Panc1 (cell line): ENCODE data around the gene GAS7. TPM values are rescaled to one million over a fixed set of nuclear protein-coding genes. Genes with fewer than 3 reads are reported as not detected.

ENCODE experiments used
- ATAC-seq: fragments of 200-7000 bp; cut with Tn5 transposase; 2 replicates; pipeline ENCODE4 v1.9.1; 2020; ENCODE audit warnings: mild to moderate bottlenecking, moderate library complexity
- BruUV-seq: library from RNA; stranded (reverse); fragments of 400-500 nt; replicated peaks from 2 replicates; lab custom pipeline; 2021; lab: Mats Ljungman, UMichigan
- CTCF ChIA-PET: fragments of 300-600 bp; sonication (Branson Sonifier 250); formaldehyde crosslinking; loops from one replicate; lab custom pipeline; 2022; ENCODE audit warnings: antibody characterized with exemption; lab: Charles Lee
- POLR2A ChIA-PET: fragments of 300-600 bp; sonication (Branson Sonifier 250); formaldehyde crosslinking; loops from one replicate; lab custom pipeline; 2022; ENCODE audit warnings: antibody characterized with exemption; lab: Charles Lee
- DNase-seq: peaks from one replicate; pipeline ENCODE4 v3.0.0-alpha.2; 2010; ENCODE audit warnings: low read depth, low spot score
- H3K27ac ChIP-seq: 2 replicates; pipeline ENCODE4 v1.5.1; 2011; ENCODE audit warnings: mild to moderate bottlenecking, low read length, inconsistent platforms
- H3K27me3 ChIP-seq: fragments of 200-500 bp; sonication (Bioruptor generic); 2 replicates; pipeline ENCODE4 v1.6.0; 2014; ENCODE audit warnings: low read length, inconsistent platforms; ENCODE audit not compliant: control insufficient read depth, insufficient read depth
- H3K36me3 ChIP-seq: fragments of 200-500 bp; sonication (Bioruptor generic); 2 replicates; pipeline ENCODE4 v1.5.1; 2014; ENCODE audit warnings: inconsistent platforms, mild to moderate bottlenecking, low read length, moderate library complexity; ENCODE audit not compliant: control insufficient read depth, insufficient read depth
- H3K4me1 ChIP-seq: 2 replicates; pipeline ENCODE4 v1.5.1; 2011; ENCODE audit warnings: inconsistent platforms, mild to moderate bottlenecking, low read length, moderate library complexity; ENCODE audit not compliant: control insufficient read depth, insufficient read depth
- H3K4me3 ChIP-seq, 2 experiments: 2 replicates each; pipeline ENCODE4 v1.5.1; 2011 to 2012; ENCODE audit warnings: low read depth in 2 of 2, low read length in 2 of 2, mild to moderate bottlenecking in 2 of 2, inconsistent platforms in 1 of 2, moderate library complexity in 1 of 2
- H3K9me3 ChIP-seq: fragments of 200-500 bp; sonication (Bioruptor generic); 2 replicates; pipeline ENCODE4 v1.5.1; 2014; ENCODE audit warnings: low read depth, mild to moderate bottlenecking, inconsistent platforms, low read length, moderate library complexity; ENCODE audit not compliant: control insufficient read depth, insufficient read depth
- POLR2AphosphoS5 ChIP-seq: IDR thresholded peaks from 2 replicates; pipeline ENCODE4 v1.6.1; 2012; ENCODE audit warnings: mild to moderate bottlenecking, low read depth, low read length, moderate library complexity
- SIN3A ChIP-seq: IDR thresholded peaks from 2 replicates; pipeline ENCODE4 v1.6.1; 2012; ENCODE audit warnings: low read depth, mild to moderate bottlenecking, low read length, moderate library complexity, borderline replicate concordance; ENCODE audit not compliant: insufficient read depth
- TCF7L2 ChIP-seq: IDR thresholded peaks from 2 replicates; pipeline ENCODE4 v1.6.1; 2011; ENCODE audit warnings: mild to moderate bottlenecking, low read depth, low read length, inconsistent platforms
- in situ Hi-C: cut with HindIII; loops from 2 replicates; pipeline ENCODE4 v1.10.0; 2016; ENCODE audit warnings: low sequenced_read_pairs, low pct_unique_long_range_greater_than_20kb
- intact Hi-C: fragments of 100-400 bp; cut with micrococcal nuclease; formaldehyde crosslinking; loops from one replicate; pipeline ENCODE4 v1.10.0; 2022; ENCODE audit not compliant: unreplicated experiment
- total RNA-seq: library from RNA; stranded (reverse); gene quantifications from one replicate; pipeline ENCODE4 v1.2.1, GENCODE V29; 2021; ENCODE audit not compliant: unreplicated experiment
- TF ChIP-seq, protein P1 (sequence below): fragments of 450-650 bp; IDR thresholded peaks from 2 replicates; pipeline ENCODE4 v1.5.1; 2017; ENCODE audit warnings: mild to moderate bottlenecking
- TF ChIP-seq, protein P2 (sequence below), 2 experiments: IDR thresholded peaks; 2 replicates each; pipeline ENCODE4 v1.6.1; 2011 to 2012; ENCODE audit warnings: low read depth in 2 of 2, control low read depth in 1 of 2, low read length in 1 of 2, mild to moderate bottlenecking in 1 of 2, moderate library complexity in 1 of 2; ENCODE audit not compliant: insufficient read depth in 1 of 2

Gene GAS7
- total RNA-seq, 1 experiment from 2014 or later: 0.05 TPM

DNA sequence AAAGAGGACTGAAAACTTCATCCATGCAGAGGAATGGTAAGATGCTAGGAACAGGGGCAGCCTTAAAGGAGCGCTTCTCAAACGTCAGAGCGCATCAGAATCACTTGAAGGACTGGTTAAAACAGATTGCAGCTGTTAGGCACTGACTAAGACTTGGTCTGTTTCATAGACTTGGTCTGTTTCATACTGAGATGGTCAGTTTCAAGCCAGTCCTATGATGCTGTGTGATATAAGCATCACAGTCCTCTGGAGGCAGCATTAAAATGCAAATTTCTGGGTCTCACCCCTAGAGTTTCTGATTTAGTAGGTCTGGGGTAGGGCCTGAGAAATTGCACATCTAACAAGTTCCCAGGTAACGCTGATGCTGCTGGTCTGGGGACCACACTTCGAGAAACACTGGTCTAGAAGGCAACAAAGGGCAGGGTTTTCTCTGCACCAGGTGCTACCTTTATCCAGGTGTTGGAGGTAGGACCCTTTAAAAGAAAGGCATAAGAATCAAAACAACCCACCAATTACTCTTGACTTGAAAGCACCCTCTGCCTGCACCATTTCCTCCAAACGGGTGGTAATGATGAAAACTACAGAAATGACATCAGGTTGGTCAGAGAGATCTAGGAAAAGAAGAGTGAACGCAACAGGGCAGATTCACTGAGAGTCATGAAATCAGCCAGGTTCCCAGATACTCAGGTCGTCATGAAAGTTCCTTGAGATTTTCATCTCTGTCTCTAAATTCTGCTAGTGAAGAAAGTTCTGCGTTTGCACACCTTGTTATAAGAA, 198.3 kb downstream of the GAS7 start:
- no peak for DNase-seq
- no peaks in the 10 kb centered on the region for H3K9me3 ChIP-seq
- no peak overlapping the region for H3K27ac ChIP-seq
- BruUV-seq: no TSS peak
- H3K27me3 ChIP-seq: no peaks in the 10 kb centered on the region
- CTCF ChIA-PET: no interaction called here
- intact Hi-C loops: no loop called here
- no peak overlapping the region for H3K4me3 ChIP-seq
- POLR2A ChIA-PET: no interaction called here
- no peak for ATAC-seq
- TF ChIP-seq, protein P1, sequence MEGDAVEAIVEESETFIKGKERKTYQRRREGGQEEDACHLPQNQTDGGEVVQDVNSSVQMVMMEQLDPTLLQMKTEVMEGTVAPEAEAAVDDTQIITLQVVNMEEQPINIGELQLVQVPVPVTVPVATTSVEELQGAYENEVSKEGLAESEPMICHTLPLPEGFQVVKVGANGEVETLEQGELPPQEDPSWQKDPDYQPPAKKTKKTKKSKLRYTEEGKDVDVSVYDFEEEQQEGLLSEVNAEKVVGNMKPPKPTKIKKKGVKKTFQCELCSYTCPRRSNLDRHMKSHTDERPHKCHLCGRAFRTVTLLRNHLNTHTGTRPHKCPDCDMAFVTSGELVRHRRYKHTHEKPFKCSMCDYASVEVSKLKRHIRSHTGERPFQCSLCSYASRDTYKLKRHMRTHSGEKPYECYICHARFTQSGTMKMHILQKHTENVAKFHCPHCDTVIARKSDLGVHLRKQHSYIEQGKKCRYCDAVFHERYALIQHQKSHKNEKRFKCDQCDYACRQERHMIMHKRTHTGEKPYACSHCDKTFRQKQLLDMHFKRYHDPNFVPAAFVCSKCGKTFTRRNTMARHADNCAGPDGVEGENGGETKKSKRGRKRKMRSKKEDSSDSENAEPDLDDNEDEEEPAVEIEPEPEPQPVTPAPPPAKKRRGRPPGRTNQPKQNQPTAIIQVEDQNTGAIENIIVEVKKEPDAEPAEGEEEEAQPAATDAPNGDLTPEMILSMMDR: no peak
- TF ChIP-seq, protein P2, sequence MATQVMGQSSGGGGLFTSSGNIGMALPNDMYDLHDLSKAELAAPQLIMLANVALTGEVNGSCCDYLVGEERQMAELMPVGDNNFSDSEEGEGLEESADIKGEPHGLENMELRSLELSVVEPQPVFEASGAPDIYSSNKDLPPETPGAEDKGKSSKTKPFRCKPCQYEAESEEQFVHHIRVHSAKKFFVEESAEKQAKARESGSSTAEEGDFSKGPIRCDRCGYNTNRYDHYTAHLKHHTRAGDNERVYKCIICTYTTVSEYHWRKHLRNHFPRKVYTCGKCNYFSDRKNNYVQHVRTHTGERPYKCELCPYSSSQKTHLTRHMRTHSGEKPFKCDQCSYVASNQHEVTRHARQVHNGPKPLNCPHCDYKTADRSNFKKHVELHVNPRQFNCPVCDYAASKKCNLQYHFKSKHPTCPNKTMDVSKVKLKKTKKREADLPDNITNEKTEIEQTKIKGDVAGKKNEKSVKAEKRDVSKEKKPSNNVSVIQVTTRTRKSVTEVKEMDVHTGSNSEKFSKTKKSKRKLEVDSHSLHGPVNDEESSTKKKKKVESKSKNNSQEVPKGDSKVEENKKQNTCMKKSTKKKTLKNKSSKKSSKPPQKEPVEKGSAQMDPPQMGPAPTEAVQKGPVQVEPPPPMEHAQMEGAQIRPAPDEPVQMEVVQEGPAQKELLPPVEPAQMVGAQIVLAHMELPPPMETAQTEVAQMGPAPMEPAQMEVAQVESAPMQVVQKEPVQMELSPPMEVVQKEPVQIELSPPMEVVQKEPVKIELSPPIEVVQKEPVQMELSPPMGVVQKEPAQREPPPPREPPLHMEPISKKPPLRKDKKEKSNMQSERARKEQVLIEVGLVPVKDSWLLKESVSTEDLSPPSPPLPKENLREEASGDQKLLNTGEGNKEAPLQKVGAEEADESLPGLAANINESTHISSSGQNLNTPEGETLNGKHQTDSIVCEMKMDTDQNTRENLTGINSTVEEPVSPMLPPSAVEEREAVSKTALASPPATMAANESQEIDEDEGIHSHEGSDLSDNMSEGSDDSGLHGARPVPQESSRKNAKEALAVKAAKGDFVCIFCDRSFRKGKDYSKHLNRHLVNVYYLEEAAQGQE (IDR thresholded peaks at IDR 0.05; ENCODE audit: insufficient read depth in 1 of 2, low read depth in 2 of 2, low read length in 1 of 2): no peak
- TF ChIP-seq TCF7L2 (no peak), SIN3A (no peak), POLR2AphosphoS5 (no peak)
- H3K4me1 ChIP-seq: no peaks in the 10 kb centered on the region
- no peaks in the 10 kb centered on the region for H3K36me3 ChIP-seq
- in situ Hi-C loops: no loop called here

DNA sequence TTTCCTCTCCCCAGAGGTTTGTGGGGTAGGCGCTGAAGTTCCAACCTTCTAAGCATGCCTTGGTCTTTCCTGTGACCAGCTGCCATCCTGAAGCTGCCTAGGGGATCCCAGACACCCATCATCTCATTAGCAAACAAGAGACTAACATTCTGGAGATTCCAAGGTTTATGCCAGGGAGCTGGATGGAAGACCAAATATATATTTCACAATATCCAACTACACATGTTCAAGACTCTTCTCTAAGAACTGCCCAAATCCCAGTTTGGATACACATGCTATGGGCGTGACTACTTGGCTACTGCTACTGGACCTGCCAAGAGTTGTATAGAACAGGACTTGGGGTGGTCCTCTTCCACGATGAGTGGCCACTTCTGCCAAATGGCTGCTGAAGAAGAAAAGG, 200.3 kb downstream of the GAS7 start:
- no peak for DNase-seq
- in situ Hi-C loops: no loop called here
- Histone ChIP-seq H3K4me1 (no peaks in the 10 kb centered on the region), H3K4me3 (no peak overlapping the region), H3K36me3 (no peaks in the 10 kb centered on the region), H3K27ac (no peak overlapping the region), H3K27me3 (no peaks in the 10 kb centered on the region), H3K9me3 (no peaks in the 10 kb centered on the region)
- no peak for ATAC-seq
- TF ChIP-seq SIN3A: no peak
- TF ChIP-seq POLR2AphosphoS5: no peak
- TF ChIP-seq TCF7L2: no peak
- TF ChIP-seq, protein P1: no peak
- TF ChIP-seq, protein P2 (IDR thresholded peaks at IDR 0.05; ENCODE audit: insufficient read depth in 1 of 2, low read depth in 2 of 2, low read length in 1 of 2): no peak
- no TSS peak for BruUV-seq
- intact Hi-C loops: no loop called here
- ChIA-PET POLR2A (no interaction called here), CTCF (no interaction called here)
